Muscle of leg (tissue), 11 donors: ENCODE measurements around the gene GKN2. TPM values are rescaled to one million over a fixed set of nuclear protein-coding genes. Genes with fewer than 3 reads are reported as not detected.

ENCODE experiments used
- DNase-seq: peaks from one replicate; pipeline ENCODE4 v3.0.0; 2013
- H3K27ac ChIP-seq: one replicate; pipeline ENCODE4 v1.5.1; 2013; ENCODE audit warnings: mild to moderate bottlenecking, low read length, control low read depth
- H3K27me3 ChIP-seq: one replicate; pipeline ENCODE4 v1.6.1; 2013; ENCODE audit warnings: low read length; ENCODE audit not compliant: control insufficient read depth, insufficient read depth
- H3K36me3 ChIP-seq: one replicate; pipeline ENCODE4 v1.6.1; 2013; ENCODE audit warnings: low read length; ENCODE audit not compliant: control insufficient read depth, insufficient read depth
- H3K4me1 ChIP-seq: one replicate; pipeline ENCODE4 v1.6.1; 2013; ENCODE audit warnings: low read length; ENCODE audit not compliant: control insufficient read depth, insufficient read depth
- H3K4me3 ChIP-seq: one replicate; pipeline ENCODE4 v1.5.1; 2013; ENCODE audit warnings: low read length, control low read depth
- H3K9me3 ChIP-seq: replicated peaks from 2 replicates; pipeline ENCODE4 v1.6.1; 2013; ENCODE audit warnings: low read depth, low read length; ENCODE audit not compliant: control insufficient read depth
- WGBS: methylation state at CpG from one replicate; pipeline ENCODE4 v1.1.5; 2013; ENCODE audit warnings: missing lambda C conversion rate; ENCODE audit not compliant: insufficient coverage; 5-methylcytosine and 5-hydroxymethylcytosine counted together
- polyA plus RNA-seq, 8 donors: library from polyadenylated mRNA; unstranded; fragments of 120-200 nt; gene quantifications; one replicate each; pipeline versions ENCODE4 v1.2.1 to v1.2.3, GENCODE V29; 2013; ENCODE audit warnings: inconsistent platforms in 1 of 8, low replicate concordance in 1 of 8; ENCODE audit not compliant: insufficient read length in 8 of 8, insufficient read depth in 1 of 8
- total RNA-seq: library from RNA; stranded (reverse); fragments of 120-200 nt; gene quantifications from one replicate; pipeline ENCODE4 v1.2.4, GENCODE V29; 2013

GKN2 gene
- total and polyA plus RNA-seq, 9 donors: 0.36 TPM; not detected in 8

GRCh38 chr2:68940369-68940768 lies 12.3 kb downstream of the GKN2 start:
- Histone ChIP-seq H3K27me3 (no peaks in the 10 kb centered on the region), H3K4me3 (no peak overlapping the region), H3K9me3 (peaks cover 3% of the 10 kb centered on the region), H3K27ac (no peak overlapping the region), H3K4me1 (peaks cover 8% of the 10 kb centered on the region), H3K36me3 (no peaks in the 10 kb centered on the region)
- DNase-seq: no peak
- WGBS: no CpG with 5 or more reads among the region's 1 CpG

GRCh38 chr2:68939962-68940361 lies 12.7 kb downstream of the GKN2 start:
- no peaks in the 10 kb centered on the region for H3K36me3 ChIP-seq
- DNase-seq: no peak
- WGBS: 100% methylated on average over 1 of the region's 1 CpG

DNA sequence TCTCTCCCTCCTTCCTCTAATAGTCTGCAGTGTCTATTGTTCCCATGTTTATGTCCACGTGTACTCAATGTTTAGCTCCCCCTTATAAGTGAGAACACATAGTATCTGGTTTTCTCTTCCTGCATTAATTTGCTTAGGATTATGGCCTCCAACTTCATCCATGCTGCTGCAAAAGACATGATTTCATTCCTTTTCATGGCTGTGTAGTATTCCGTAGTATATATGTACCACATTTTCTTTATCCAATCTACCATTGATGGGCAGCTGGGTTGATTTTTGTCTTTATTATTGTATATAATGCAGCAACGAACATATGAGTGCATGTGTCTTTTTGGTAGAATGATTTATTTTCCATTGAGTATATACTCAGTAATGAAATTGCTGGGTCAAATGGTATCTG lies 13.8 kb downstream of the GKN2 start:
- DNase-seq: no peak
- H3K4me3 ChIP-seq: no peak overlapping the region
- H3K36me3 ChIP-seq: no peaks in the 10 kb centered on the region
- no peaks in the 10 kb centered on the region for H3K27me3 ChIP-seq
- no CpG with 5 or more reads among the region's 3 CpGs for WGBS
- H3K4me1 ChIP-seq: peaks cover 5% of the 10 kb centered on the region
- no peak overlapping the region for H3K27ac ChIP-seq
- H3K9me3 ChIP-seq: peaks cover 3% of the 10 kb centered on the region

More at GRCh38 chr2:68939962-68940361, 12.7 kb downstream of the GKN2 start:
- H3K4me3 ChIP-seq: no peak overlapping the region
- no peak overlapping the region for H3K27ac ChIP-seq
- peaks cover 8% of the 10 kb centered on the region for H3K4me1 ChIP-seq
- peaks cover 3% of the 10 kb centered on the region for H3K9me3 ChIP-seq
- no peaks in the 10 kb centered on the region for H3K27me3 ChIP-seq

DNA sequence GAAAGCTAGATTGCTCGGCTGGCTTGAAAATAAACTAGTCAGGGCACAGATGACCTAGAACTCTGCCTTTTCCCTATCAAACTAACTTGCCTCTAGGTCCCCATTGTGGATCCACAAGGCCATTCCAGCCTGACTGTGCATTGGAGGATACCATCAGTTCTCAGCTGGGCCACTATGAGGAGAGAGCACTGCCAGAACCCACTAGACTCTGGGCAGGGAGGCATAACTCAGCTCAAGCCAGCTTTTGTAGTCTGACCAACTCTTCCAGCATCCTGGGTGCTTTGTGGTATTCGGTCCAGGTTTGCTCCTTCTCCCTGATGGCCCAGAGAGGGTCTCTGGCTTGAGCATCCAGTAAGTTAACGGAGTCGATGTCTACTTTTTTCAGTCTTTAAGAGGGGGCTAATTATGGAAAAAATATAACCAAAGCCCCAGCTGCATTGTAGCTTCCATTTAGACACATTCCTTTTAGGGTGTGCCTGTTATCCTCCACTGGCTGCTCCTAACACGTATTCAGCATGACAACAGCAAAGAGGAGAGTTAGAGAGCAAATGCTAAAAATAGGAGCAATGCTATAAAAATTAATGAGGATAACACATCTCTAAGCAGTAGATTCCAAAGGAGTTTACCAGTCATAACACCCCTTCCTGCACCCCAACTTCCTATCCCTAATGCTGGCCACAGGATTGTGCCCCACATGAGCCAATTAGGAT lies 15.2 kb downstream of the GKN2 start:
- DNase-seq: no peak
- no peak overlapping the region for H3K27ac ChIP-seq
- H3K36me3 ChIP-seq: no peaks in the 10 kb centered on the region
- WGBS: 67% methylated on average over 1 of the region's 5 CpGs
- H3K27me3 ChIP-seq: no peaks in the 10 kb centered on the region
- H3K9me3 ChIP-seq: peaks cover 3% of the 10 kb centered on the region
- H3K4me3 ChIP-seq: no peak overlapping the region
- H3K4me1 ChIP-seq: no peaks in the 10 kb centered on the region

- Histone ChIP-seq H3K27me3 (no peaks in the 10 kb centered on the region), H3K4me1 (no peaks in the 10 kb centered on the region), H3K4me3 (no peak overlapping the region), H3K9me3 (peaks cover 3% of the 10 kb centered on the region), H3K27ac (no peak overlapping the region), H3K36me3 (no peaks in the 10 kb centered on the region)
- DNase-seq: peak; percentile 25
- WGBS: 65% methylated on average over 1 of the region's 1 CpG
Measured at GRCh38 chr2:68936889-68937288, 15.8 kb downstream of the GKN2 start.

DNA sequence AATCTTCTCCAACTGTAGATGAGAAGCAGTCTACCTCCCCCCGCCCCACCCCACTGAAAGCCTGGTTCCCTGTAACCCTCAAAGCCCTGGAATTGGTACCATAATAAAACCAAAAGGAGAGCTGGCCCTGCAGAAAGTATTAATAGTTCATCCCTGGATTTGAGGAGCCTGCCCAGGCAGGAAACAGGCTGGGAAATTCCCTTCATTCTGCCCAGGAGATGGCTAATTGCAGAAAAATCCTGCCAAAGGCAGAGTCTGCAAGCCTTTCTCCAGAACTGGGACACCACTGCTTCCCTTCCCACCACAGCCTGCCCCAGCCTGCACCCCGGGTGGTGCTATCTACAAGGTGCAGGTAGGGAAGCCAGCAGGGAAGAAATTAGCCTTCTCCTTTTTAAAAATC lies 16.3 kb downstream of the GKN2 start:
- Histone ChIP-seq H3K4me3 (no peak overlapping the region), H3K27ac (no peak overlapping the region), H3K9me3 (peaks cover 3% of the 10 kb centered on the region), H3K27me3 (no peaks in the 10 kb centered on the region), H3K36me3 (no peaks in the 10 kb centered on the region), H3K4me1 (no peaks in the 10 kb centered on the region)
- DNase-seq: peak; percentile 22
- 33% methylated on average over 1 of the region's 2 CpGs for WGBS

GRCh38 chr2:68935471-68935870 lies 17.2 kb downstream of the GKN2 start:
- Histone ChIP-seq H3K9me3 (peaks cover 3% of the 10 kb centered on the region), H3K4me3 (no peak overlapping the region), H3K36me3 (no peaks in the 10 kb centered on the region), H3K27me3 (no peaks in the 10 kb centered on the region), H3K27ac (no peak overlapping the region), H3K4me1 (no peaks in the 10 kb centered on the region)
- 94% methylated on average over 5 of the region's 5 CpGs for WGBS
- DNase-seq: no peak

DNA sequence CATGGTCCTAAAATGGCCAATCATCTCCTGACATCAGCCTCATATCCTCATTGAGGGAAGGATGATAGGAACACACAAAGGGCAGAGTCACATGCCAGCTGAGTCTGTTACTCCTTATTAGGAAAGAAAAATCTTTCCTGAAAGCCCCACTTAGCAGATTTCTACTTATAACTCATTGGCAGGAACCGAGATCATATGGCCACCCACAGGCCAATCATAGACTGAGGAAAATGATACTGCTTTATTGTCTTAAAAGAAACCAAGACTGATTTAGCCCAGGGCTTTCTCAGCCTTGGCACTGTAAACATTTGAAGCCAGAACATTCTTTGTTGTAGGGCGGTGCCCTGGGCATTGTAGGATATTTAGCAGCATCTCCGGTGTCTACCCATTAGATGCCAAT lies 18.7 kb downstream of the GKN2 start:
- Histone ChIP-seq H3K27ac (no peak overlapping the region), H3K4me1 (no peaks in the 10 kb centered on the region), H3K4me3 (no peak overlapping the region), H3K27me3 (no peaks in the 10 kb centered on the region), H3K36me3 (no peaks in the 10 kb centered on the region), H3K9me3 (no peaks in the 10 kb centered on the region)
- no peak for DNase-seq
- WGBS: 100% methylated on average over 1 of the region's 3 CpGs

GRCh38 chr2:68932402-68932801 lies 20.3 kb downstream of the GKN2 start:
- H3K27me3 ChIP-seq: no peaks in the 10 kb centered on the region
- H3K4me3 ChIP-seq: no peak overlapping the region
- no peaks in the 10 kb centered on the region for H3K9me3 ChIP-seq
- WGBS: no CpG with 5 or more reads among the region's 4 CpGs
- DNase-seq: no peak
- H3K4me1 ChIP-seq: no peaks in the 10 kb centered on the region
- no peaks in the 10 kb centered on the region for H3K36me3 ChIP-seq
- H3K27ac ChIP-seq: no peak overlapping the region

GRCh38 chr2:68931799-68932198 lies 20.9 kb downstream of the GKN2 start:
- no peak overlapping the region for H3K4me3 ChIP-seq
- H3K27ac ChIP-seq: no peak overlapping the region
- no peaks in the 10 kb centered on the region for H3K4me1 ChIP-seq
- 50% methylated on average over 1 of the region's 4 CpGs for WGBS
- H3K36me3 ChIP-seq: no peaks in the 10 kb centered on the region
- no peaks in the 10 kb centered on the region for H3K9me3 ChIP-seq
- H3K27me3 ChIP-seq: no peaks in the 10 kb centered on the region
- DNase-seq: no peak
